ENCODE measurements around the gene GABRG3. TPM values are rescaled to one million over a fixed set of nuclear protein-coding genes. Genes with fewer than 3 reads are reported as not detected.

GABRG3 gene
- total RNA-seq, 3 donors from 2014 or later: 0.15 to 0.33 TPM; not detected in 1

DNA sequence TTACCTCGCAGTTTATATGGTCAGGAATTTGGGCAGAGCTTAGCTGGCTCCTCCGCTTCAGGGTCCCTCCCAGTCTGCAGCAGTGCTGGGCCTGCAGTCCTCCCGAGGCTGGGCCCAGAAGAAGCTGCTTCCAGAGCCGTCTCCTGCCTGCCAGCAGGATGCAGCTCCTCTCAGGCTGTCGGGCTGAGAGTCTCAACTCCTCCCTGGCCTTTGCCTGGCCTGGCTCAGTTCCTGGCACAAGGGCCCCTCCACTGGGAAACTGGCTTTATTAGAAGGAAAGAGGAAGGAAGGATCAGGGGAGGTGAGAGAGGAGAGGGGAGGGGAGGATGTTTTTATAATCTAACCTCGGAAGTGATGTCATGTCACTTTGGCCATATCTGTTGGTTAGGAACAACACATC lies 72.8 kb downstream of the GABRG3 start:
- Histone ChIP-seq H3K27ac (no peak overlapping the region), H3K4me3 (no peak overlapping the region), H3K36me3 (no peaks in the 10 kb centered on the region), H3K4me1 (no peaks in the 10 kb centered on the region), H3K27me3 (no peaks in the 10 kb centered on the region), H3K9me3 (no peaks in the 10 kb centered on the region)
- DNase-seq (ENCODE audit: low spot score in 2 of 2): no peak
- intact Hi-C loops (cut with DNase I; ENCODE audit: low total_unique reads): no loop called here
- TF ChIP-seq POLR2AphosphoS5 (IDR thresholded peaks at IDR 0.05) (no peak), POLR2A (IDR thresholded peaks at IDR 0.05) (no peak)
- TF ChIP-seq, protein P1, sequence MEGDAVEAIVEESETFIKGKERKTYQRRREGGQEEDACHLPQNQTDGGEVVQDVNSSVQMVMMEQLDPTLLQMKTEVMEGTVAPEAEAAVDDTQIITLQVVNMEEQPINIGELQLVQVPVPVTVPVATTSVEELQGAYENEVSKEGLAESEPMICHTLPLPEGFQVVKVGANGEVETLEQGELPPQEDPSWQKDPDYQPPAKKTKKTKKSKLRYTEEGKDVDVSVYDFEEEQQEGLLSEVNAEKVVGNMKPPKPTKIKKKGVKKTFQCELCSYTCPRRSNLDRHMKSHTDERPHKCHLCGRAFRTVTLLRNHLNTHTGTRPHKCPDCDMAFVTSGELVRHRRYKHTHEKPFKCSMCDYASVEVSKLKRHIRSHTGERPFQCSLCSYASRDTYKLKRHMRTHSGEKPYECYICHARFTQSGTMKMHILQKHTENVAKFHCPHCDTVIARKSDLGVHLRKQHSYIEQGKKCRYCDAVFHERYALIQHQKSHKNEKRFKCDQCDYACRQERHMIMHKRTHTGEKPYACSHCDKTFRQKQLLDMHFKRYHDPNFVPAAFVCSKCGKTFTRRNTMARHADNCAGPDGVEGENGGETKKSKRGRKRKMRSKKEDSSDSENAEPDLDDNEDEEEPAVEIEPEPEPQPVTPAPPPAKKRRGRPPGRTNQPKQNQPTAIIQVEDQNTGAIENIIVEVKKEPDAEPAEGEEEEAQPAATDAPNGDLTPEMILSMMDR (IDR thresholded peaks at IDR 0.05): no peak

DNA sequence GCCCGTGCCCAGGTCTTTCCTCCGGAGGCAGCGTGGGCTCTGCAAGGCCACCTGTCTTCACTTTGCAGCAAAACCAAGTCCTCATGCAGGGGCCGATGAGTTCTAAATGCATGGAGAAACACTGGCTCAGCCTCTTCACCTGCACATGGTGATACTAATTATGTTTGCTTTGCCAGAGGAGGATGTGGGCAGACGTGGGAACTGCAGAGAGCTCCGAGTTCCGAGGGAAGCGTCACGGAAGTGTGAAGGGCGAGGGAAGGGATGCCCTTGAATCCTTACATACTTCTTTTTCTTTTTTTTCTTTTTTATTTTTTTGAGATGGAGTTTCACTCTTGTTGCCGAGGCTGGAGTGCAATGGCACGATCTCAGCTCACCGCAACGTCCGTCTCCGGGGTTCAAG lies 74.8 kb downstream of the GABRG3 start:
- no peak overlapping the region for H3K27ac ChIP-seq
- H3K27me3 ChIP-seq: no peaks in the 10 kb centered on the region
- H3K9me3 ChIP-seq: no peaks in the 10 kb centered on the region
- intact Hi-C loops (cut with DNase I; ENCODE audit: low total_unique reads): no loop called here
- no peaks in the 10 kb centered on the region for H3K36me3 ChIP-seq
- TF ChIP-seq POLR2AphosphoS5 (IDR thresholded peaks at IDR 0.05): no peak
- TF ChIP-seq, protein P1 (IDR thresholded peaks at IDR 0.05): no peak
- no peak for TF ChIP-seq POLR2A (IDR thresholded peaks at IDR 0.05)
- no peaks in the 10 kb centered on the region for H3K4me1 ChIP-seq
- no peak overlapping the region for H3K4me3 ChIP-seq
- DNase-seq (ENCODE audit: low spot score in 2 of 2): no peak

DNA sequence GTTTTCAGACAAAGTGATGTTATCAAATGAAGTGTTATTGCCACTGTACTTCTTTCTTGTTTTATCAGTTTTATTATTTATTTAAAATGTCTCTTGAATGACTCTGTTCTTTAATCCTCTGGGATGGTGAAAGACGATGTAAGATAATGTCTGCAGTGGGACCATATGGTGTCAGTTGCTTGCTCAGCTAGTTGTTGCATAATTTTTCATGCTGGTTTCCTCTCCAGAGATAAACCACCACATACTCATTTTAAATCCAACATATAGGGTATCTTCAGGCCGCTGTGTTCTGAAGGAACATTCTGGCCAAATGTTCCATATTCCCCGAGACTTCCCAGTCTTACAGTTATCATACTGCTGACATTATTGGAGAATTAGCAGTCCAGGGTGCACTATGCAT lies 75.9 kb downstream of the GABRG3 start:
- no peak overlapping the region for H3K4me3 ChIP-seq
- intact Hi-C loops (cut with DNase I; ENCODE audit: low total_unique reads): no loop called here
- H3K27ac ChIP-seq: no peak overlapping the region
- H3K36me3 ChIP-seq: no peaks in the 10 kb centered on the region
- TF ChIP-seq POLR2A (IDR thresholded peaks at IDR 0.05) (no peak), POLR2AphosphoS5 (IDR thresholded peaks at IDR 0.05) (no peak)
- TF ChIP-seq, protein P1 (IDR thresholded peaks at IDR 0.05): no peak
- H3K9me3 ChIP-seq: no peaks in the 10 kb centered on the region
- no peaks in the 10 kb centered on the region for H3K4me1 ChIP-seq
- no peak for DNase-seq (ENCODE audit: low spot score in 2 of 2)
- no peaks in the 10 kb centered on the region for H3K27me3 ChIP-seq

DNA sequence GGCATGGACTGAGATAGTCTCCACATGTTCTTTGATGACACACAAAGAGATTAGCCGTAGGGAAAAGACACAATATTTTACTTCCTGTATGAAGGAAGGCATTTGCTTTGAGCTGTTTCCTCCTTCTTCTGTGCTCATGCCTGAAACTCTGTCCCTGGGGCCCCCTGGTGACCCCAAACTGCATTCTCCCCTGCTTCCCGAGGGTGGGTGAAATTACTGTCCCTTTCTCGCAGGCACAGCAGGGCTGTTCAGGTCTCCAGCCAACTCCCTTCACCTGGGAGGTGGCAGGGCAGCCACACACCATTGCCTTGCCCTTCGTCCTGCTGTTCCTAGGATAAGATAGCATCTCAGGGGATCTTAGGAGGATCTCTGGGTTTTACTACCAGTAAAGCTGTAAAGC lies 79.2 kb downstream of the GABRG3 start:
- Histone ChIP-seq H3K9me3 (no peaks in the 10 kb centered on the region), H3K4me1 (no peaks in the 10 kb centered on the region), H3K4me3 (no peak overlapping the region), H3K36me3 (no peaks in the 10 kb centered on the region), H3K27me3 (no peaks in the 10 kb centered on the region), H3K27ac (no peak overlapping the region)
- intact Hi-C loops (cut with DNase I; ENCODE audit: low total_unique reads): no loop called here
- no peak for DNase-seq (ENCODE audit: low spot score in 2 of 2)
- no peak for TF ChIP-seq POLR2A (IDR thresholded peaks at IDR 0.05)
- TF ChIP-seq, protein P1 (IDR thresholded peaks at IDR 0.05): no peak
- no peak for TF ChIP-seq POLR2AphosphoS5 (IDR thresholded peaks at IDR 0.05)

DNA sequence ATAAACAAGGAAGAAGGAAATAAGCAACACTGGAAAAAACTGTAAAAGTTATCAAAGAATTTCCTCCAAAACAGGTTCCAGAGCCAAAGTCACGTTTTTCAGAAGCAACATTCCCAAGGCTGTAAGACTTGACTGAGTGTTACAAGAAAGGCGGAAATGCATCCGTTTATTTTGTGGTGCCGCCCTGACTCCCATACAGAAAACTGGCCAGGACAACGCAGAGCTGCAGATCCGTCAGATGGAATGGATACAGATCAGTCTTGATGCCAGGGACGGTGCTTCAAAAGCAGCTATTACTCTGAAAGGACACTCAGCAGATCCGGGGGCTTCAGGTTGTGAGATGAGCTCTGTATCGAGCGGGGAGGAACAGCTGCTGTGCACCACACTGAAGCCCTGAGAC lies 83.4 kb downstream of the GABRG3 start:
- Histone ChIP-seq H3K27me3 (no peaks in the 10 kb centered on the region), H3K4me3 (no peak overlapping the region), H3K4me1 (no peaks in the 10 kb centered on the region), H3K9me3 (no peaks in the 10 kb centered on the region), H3K27ac (no peak overlapping the region), H3K36me3 (no peaks in the 10 kb centered on the region)
- DNase-seq (ENCODE audit: low spot score in 2 of 2): no peak
- intact Hi-C loops (cut with DNase I; ENCODE audit: low total_unique reads): no loop called here
- no peak for TF ChIP-seq POLR2A (IDR thresholded peaks at IDR 0.05)
- TF ChIP-seq, protein P1 (IDR thresholded peaks at IDR 0.05): no peak
- no peak for TF ChIP-seq POLR2AphosphoS5 (IDR thresholded peaks at IDR 0.05)

All from breast epithelium (tissue), 4 donors.